ENCODE results near the gene FAM53B. TPM values are rescaled to one million over a fixed set of nuclear protein-coding genes. Genes with fewer than 3 reads are reported as not detected.

The FAM53B gene
- total RNA-seq, 2 donors from 2014 or later = 17.1 to 21.1 TPM

- no peak overlapping the region for H3K4me3 ChIP-seq
- 39% methylated on average over 6 of the region's 6 CpGs for WGBS, 2 donors
- H3K4me1 ChIP-seq = peaks cover 41% of the 10 kb centered on the region
- ATAC-seq = peak; percentile 39
- intact Hi-C loops (cut with DNase I) = no loop called here
- no peaks in the 10 kb centered on the region for H3K9me3 ChIP-seq
- H3K36me3 ChIP-seq (replicated peaks in 1 of 2; ENCODE audit: insufficient read depth in 1 of 2, low read depth in 2 of 2) = no peaks in the 10 kb centered on the region
- H3K27me3 ChIP-seq = no peaks in the 10 kb centered on the region
- no peak for DNase-seq
- H3K27ac ChIP-seq = peak overlapping the region in 2 of 4 donors; percentile 50 to 78
- TF ChIP-seq POLR2A (IDR thresholded peaks at IDR 0.05) = no peak
- TF ChIP-seq CTCF (IDR thresholded peaks at IDR 0.05) = no peak
Measured at GRCh38 chr10:124727361-124727960, 16.7 kb downstream of the FAM53B start.

GRCh38 chr10:124725791-124726190 lies 18.4 kb downstream of the FAM53B start:
- Histone ChIP-seq H3K9me3 (no peaks in the 10 kb centered on the region), H3K4me3 (no peak overlapping the region), H3K4me1 (peaks cover 44% of the 10 kb centered on the region), H3K36me3 (replicated peaks in 1 of 2; ENCODE audit: insufficient read depth in 1 of 2, low read depth in 2 of 2) (no peaks in the 10 kb centered on the region), H3K27ac (no peak overlapping the region), H3K27me3 (no peaks in the 10 kb centered on the region)
- TF ChIP-seq CTCF (IDR thresholded peaks at IDR 0.05) (no peak), POLR2A (IDR thresholded peaks at IDR 0.05) (no peak)
- ATAC-seq (no peak), DNase-seq (no peak)
- 91 to 92% methylated on average over 7 of the region's 7 CpGs for WGBS, 2 donors
- intact Hi-C loops (cut with DNase I) = no loop called here

- Histone ChIP-seq H3K27ac (peak overlapping the region in 3 of 4 donors; percentile 31 to 78 (median 56)), H3K4me1 (peaks cover 45% of the 10 kb centered on the region), H3K4me3 (no peak overlapping the region), H3K36me3 (replicated peaks in 1 of 2; ENCODE audit: insufficient read depth in 1 of 2, low read depth in 2 of 2) (no peaks in the 10 kb centered on the region), H3K9me3 (no peaks in the 10 kb centered on the region), H3K27me3 (no peaks in the 10 kb centered on the region)
- no peak for DNase-seq
- intact Hi-C loops (cut with DNase I) = no loop called here
- 85 to 98% methylated on average over 4 to 9 of the region's 9 CpGs for WGBS, 2 donors
- ATAC-seq = no peak
- TF ChIP-seq POLR2A (IDR thresholded peaks at IDR 0.05) = no peak
- TF ChIP-seq CTCF (IDR thresholded peaks at IDR 0.05) = no peak
Measured at GRCh38 chr10:124725171-124725631, 19.0 kb downstream of the FAM53B start.

- no peak for TF ChIP-seq POLR2A (IDR thresholded peaks at IDR 0.05)
- no peak for TF ChIP-seq CTCF (IDR thresholded peaks at IDR 0.05)
- no peaks in the 10 kb centered on the region for H3K27me3 ChIP-seq
- intact Hi-C loops (cut with DNase I) = no loop called here
- H3K9me3 ChIP-seq = no peaks in the 10 kb centered on the region
- peaks cover 53% of the 10 kb centered on the region for H3K4me1 ChIP-seq
- 74 to 77% methylated on average over 13 to 19 of the region's 20 CpGs for WGBS, 2 donors
- ATAC-seq = peak; percentile 65
- H3K4me3 ChIP-seq = no peak overlapping the region
- peak overlapping the region; percentile 0 to 78 (median 44) for H3K27ac ChIP-seq
- DNase-seq = peak in 2 of 4 donors; percentile 57 to 59
- no peaks in the 10 kb centered on the region for H3K36me3 ChIP-seq (replicated peaks in 1 of 2; ENCODE audit: insufficient read depth in 1 of 2, low read depth in 2 of 2)
Measured at GRCh38 chr10:124724279-124725027, 19.7 kb downstream of the FAM53B start.

All from body of pancreas (tissue), 4 donors.